ENCODE data around the gene FOXP3.

FOXP3 gene

GRCh38 chrX:49257846-49258748 lies 6.4 kb downstream of the FOXP3 start:
- no peak for FAIRE-seq
- TF ChIP-seq TAF1 (IDR thresholded peaks at IDR 0.05; ENCODE audit: borderline replicate concordance, low read depth, low read length): no peak
- TF ChIP-seq POLR2A (IDR thresholded peaks at IDR 0.05; ENCODE audit: low read depth, low read length): no peak
- no peak for DNase-seq (ENCODE audit: insufficient read length)

DNA sequence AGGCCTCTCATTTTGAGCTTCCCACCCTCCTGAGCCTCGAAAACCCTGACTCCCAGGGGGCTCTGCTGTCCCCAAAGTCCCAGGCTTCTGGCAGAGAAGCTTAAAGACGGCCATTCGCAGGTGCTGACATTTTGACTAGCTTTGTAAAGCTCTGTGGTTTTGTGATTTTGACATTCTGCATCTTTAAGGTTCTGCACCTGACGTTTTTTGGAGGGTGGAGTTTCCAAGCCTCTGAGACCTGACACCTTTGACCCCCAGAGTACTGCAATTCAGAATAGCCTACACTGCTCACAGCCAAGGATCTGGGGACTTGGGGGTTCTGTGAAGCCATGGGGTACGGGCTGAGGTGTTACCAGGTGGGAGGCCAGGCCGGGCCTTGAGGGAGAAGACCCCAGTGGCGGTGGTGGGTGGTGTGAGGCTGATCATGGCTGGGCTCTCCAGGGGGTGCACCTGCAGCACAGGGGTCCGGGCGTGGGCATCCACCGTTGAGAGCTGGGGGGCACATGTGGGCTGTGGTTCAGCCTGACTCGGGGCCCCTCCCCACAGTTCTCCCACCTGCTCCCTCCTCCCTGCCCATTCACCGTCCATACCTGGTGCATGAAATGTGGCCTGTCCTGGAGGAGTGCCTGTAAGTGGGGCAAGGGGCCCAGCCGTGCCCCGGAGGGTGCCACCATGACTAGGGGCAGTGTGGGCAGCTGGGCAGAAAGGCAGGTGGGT lies 7.3 kb downstream of the FOXP3 start:
- DNase-seq (ENCODE audit: insufficient read length) (no peak), FAIRE-seq (no peak)
- TF ChIP-seq TAF1 (IDR thresholded peaks at IDR 0.05; ENCODE audit: borderline replicate concordance, low read depth, low read length) (no peak), POLR2AphosphoS5 (IDR thresholded peaks at IDR 0.05; ENCODE audit: low read depth, low read length) (no peak), POLR2A (IDR thresholded peaks at IDR 0.05; ENCODE audit: low read depth, low read length) (no peak)

DNA sequence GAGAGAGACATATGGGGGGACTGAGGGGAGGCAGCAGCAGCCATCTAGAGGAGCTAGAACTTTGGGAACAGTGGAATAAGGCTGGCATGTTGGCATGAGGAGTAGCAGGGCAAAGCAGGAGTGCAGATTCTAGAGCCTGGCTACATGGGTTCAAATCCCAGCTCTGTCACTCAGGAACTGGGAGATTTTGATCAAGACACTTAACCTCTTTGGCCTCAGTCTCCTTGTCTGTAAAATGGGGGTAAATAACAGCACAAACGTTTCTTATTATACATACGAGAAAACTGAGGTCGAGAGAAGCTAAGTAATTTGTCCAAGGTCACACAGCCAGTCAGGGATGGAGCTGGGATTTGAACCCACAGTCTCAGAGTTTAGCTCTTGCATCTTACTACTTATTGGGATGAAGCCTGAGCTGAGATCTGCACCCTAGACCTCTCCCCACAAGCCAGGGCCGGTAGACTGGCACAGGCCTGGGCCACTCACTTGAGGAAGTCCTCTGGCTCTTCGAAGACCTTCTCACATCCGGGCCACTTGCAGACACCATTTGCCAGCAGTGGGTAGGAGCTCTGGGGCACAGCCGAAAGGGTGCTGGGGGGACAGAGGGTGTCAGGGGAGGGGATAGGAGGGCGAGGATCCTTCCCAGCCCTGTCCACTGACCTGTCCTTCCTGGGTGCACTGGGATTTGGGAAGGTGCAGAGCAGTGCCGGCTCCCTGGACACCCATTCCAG lies 8.1 kb downstream of the FOXP3 start:
- FAIRE-seq (no peak), DNase-seq (ENCODE audit: insufficient read length) (no peak)
- TF ChIP-seq POLR2AphosphoS5 (IDR thresholded peaks at IDR 0.05; ENCODE audit: low read depth, low read length): no peak
- TF ChIP-seq POLR2A (IDR thresholded peaks at IDR 0.05; ENCODE audit: low read depth, low read length): no peak
- TF ChIP-seq TAF1 (IDR thresholded peaks at IDR 0.05; ENCODE audit: borderline replicate concordance, low read depth, low read length): no peak

DNA sequence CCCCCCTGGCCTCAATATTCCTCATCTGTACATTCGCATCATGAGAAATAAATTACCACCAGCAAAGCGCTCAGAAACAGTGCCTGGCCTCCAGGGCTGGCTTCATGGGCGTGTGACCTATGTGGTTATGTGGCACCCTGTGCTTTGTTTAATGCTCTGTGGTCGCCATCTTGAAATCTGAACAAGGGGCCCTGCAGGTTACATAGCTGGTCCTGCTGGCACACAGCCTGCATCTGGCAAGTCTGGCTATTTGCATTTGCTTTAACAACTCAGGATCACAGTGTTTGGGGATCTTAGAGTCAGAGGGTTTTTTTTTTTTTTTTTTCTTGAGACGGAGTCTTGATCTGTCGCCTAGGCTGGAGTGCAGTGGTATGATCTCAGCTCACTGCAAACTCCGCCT lies 9.9 kb downstream of the FOXP3 start:
- DNase-seq (ENCODE audit: insufficient read length): no peak
- no peak for FAIRE-seq
- no peak for TF ChIP-seq POLR2A (IDR thresholded peaks at IDR 0.05; ENCODE audit: low read depth, low read length)
- TF ChIP-seq POLR2AphosphoS5 (IDR thresholded peaks at IDR 0.05; ENCODE audit: low read depth, low read length): no peak
- TF ChIP-seq TAF1 (IDR thresholded peaks at IDR 0.05; ENCODE audit: borderline replicate concordance, low read depth, low read length): no peak

DNA sequence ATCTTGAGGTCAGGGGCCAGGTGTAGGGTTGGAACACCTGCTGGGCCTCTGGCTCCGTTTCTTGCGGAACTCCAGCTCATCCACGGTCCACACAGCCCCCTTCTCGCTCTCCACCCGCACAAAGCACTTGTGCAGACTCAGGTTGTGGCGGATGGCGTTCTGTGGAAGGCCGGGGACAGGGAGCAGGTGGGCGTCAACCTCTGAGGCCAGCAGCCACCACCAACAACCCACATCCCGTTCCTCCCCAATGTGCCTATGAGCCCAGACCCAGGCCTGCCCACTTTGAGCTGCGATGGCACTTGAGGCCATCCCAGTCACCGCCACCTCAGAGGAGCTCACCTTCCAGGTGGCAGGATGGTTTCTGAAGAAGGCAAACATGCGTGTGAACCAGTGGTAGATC lies 13.2 kb downstream of the FOXP3 start:
- FAIRE-seq (no peak), DNase-seq (ENCODE audit: insufficient read length) (no peak)
- TF ChIP-seq TAF1 (IDR thresholded peaks at IDR 0.05; ENCODE audit: borderline replicate concordance, low read depth, low read length) (no peak), POLR2AphosphoS5 (IDR thresholded peaks at IDR 0.05; ENCODE audit: low read depth, low read length) (no peak), POLR2A (IDR thresholded peaks at IDR 0.05; ENCODE audit: low read depth, low read length) (no peak)

DNA sequence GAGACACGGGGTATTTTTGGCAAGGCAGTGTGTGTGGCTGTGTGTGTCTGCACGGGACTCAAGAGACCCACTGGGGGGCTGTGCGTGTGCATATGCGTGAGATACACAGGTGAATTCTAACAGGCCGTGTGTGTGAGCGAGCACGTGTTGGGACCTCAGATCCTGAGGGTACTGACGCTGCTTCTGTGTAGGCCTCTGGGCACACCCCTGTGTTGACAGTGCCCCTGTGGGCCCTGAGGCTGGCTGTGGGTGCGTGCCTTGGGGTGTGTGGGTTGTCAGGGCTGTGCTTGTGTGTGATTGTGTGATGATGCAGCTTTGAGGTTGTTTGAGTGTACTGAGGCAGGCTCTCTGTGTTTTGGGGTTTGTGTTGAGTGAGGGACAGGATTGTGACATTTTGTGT lies 13.9 kb downstream of the FOXP3 start:
- TF ChIP-seq POLR2A (IDR thresholded peaks at IDR 0.05; ENCODE audit: low read depth, low read length) (no peak), POLR2AphosphoS5 (IDR thresholded peaks at IDR 0.05; ENCODE audit: low read depth, low read length) (no peak), TAF1 (IDR thresholded peaks at IDR 0.05; ENCODE audit: borderline replicate concordance, low read depth, low read length) (no peak)
- no peak for FAIRE-seq
- DNase-seq (ENCODE audit: insufficient read length): no peak

DNA sequence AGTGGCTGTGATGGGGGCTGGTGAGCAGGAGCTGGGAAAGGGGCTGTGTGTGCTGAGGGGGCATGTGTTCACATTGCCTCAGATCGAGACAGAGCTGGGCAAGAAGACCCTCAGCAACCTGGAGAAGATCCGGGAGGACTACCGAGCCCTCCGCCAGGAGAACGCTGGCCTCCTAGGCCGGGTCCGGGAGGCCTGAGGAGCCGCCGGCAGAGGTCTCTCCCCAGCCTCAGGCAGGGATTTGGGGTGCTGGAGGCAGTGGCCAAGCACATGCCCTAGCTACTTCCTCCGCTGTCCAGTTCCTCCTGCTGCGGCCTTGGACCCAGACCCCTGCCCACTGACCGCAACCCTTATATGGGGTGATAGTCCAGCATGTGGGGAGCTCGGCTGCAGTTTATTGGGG lies 14.4 kb downstream of the FOXP3 start:
- no peak for FAIRE-seq
- TF ChIP-seq POLR2A (IDR thresholded peaks at IDR 0.05; ENCODE audit: low read depth, low read length) (no peak), POLR2AphosphoS5 (IDR thresholded peaks at IDR 0.05; ENCODE audit: low read depth, low read length) (no peak), TAF1 (IDR thresholded peaks at IDR 0.05; ENCODE audit: borderline replicate concordance, low read depth, low read length) (no peak)
- DNase-seq (ENCODE audit: insufficient read length): no peak

DNA sequence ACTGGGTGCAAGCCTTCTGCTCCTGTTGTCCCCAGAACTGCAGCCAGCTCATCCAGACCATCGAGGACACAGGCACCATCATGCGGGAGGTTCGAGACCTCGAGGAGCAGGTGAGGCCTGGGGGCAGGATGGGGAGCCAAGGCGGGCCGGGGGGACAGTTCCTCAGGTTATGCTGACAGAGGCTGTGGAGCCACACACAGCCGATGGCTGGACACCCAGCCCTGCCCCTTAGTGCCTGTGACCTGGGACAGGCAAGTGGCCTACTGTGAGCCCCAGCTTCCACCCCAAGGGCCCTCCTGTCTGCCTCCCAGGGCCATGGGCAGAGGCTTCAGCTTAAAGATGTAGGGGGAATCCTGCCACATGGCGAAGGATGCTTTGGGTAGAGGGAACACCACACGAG lies 14.9 kb downstream of the FOXP3 start:
- FAIRE-seq (no peak), DNase-seq (ENCODE audit: insufficient read length) (no peak)
- TF ChIP-seq POLR2AphosphoS5 (IDR thresholded peaks at IDR 0.05; ENCODE audit: low read depth, low read length) (no peak), TAF1 (IDR thresholded peaks at IDR 0.05; ENCODE audit: borderline replicate concordance, low read depth, low read length) (no peak), POLR2A (IDR thresholded peaks at IDR 0.05; ENCODE audit: low read depth, low read length) (no peak)

GRCh38 chrX:49249071-49249470 lies 15.4 kb downstream of the FOXP3 start:
- no peak for FAIRE-seq
- TF ChIP-seq POLR2AphosphoS5 (IDR thresholded peaks at IDR 0.05; ENCODE audit: low read depth, low read length): no peak
- no peak for TF ChIP-seq TAF1 (IDR thresholded peaks at IDR 0.05; ENCODE audit: borderline replicate concordance, low read depth, low read length)
- TF ChIP-seq POLR2A (IDR thresholded peaks at IDR 0.05; ENCODE audit: low read depth, low read length): no peak
- DNase-seq (ENCODE audit: insufficient read length): no peak

DNA sequence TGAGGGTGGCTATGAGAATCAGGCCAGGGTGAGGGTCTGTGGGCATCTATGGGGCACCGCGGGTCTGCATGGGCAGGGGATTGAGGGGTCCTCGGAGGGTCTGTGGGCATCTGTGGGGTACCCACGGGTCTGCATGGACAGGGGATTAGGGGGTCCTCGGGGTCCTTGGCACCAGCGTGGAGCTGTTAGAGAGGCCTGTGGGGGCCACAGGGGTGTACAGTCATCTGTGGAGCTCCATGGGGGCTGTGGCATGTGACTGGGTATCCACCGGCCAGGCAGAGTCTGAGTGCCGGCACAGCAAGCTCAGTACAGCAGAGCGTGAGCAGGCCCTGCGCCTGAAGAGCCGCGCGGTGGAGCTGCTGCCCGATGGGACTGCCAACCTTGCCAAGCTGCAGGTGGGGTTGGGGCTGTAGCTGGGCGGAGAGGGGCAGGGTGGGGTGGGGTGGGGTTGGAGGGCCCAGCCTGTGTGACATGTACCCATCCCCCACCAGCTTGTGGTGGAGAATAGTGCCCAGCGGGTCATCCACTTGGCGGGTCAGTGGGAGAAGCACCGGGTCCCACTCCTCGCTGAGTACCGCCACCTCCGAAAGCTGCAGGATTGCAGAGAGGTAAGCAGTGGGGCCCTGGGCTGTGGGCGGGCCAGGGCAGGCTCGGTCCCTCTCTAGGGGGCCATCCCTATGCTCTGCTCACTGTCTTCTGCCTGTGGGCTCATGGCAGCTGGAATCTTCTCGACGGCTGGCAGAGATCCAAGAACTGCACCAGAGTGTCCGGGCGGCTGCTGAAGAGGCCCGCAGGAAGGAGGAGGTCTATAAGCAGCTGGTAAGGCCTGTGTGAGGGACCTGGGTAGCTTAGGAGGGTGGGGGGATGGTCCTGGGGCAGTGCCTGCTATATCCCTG lies 16.3 kb downstream of the FOXP3 start:
- TF ChIP-seq POLR2AphosphoS5 (IDR thresholded peaks at IDR 0.05; ENCODE audit: low read depth, low read length): no peak
- TF ChIP-seq POLR2A (IDR thresholded peaks at IDR 0.05; ENCODE audit: low read depth, low read length): no peak
- TF ChIP-seq TAF1 (IDR thresholded peaks at IDR 0.05; ENCODE audit: borderline replicate concordance, low read depth, low read length): no peak
- DNase-seq (ENCODE audit: insufficient read length): no peak
- no peak for FAIRE-seq
